Liver (tissue), 3 donors: ENCODE measurements around the gene ATP5F1D.

Experiments
- FOXA1 ChIP-seq: IDR thresholded peaks from 2 replicates; pipeline ENCODE4 v1.6.1; 2016; ENCODE audit warnings: antibody characterized with exemption
- JUND ChIP-seq, 2 donors: IDR thresholded peaks; 2 replicates each; pipeline ENCODE4 v1.6.1; 2016; ENCODE audit warnings: antibody characterized with exemption in 2 of 2
- RAD21 ChIP-seq, 2 donors: IDR thresholded peaks; 2 replicates each; pipeline ENCODE4 v1.6.1; 2016; ENCODE audit warnings: antibody characterized with exemption in 2 of 2, mild to moderate bottlenecking in 2 of 2
- YY1 ChIP-seq: IDR thresholded peaks from 2 replicates; pipeline ENCODE4 v1.6.1; 2016; ENCODE audit warnings: antibody characterized with exemption, mild to moderate bottlenecking
- TF ChIP-seq, protein P1 (sequence below): fragments of 150-350 bp; IDR thresholded peaks from 2 replicates; pipeline ENCODE4 v1.5.1; 2017; ENCODE audit warnings: improper control_type of control experiment, low read depth, low read length; ENCODE audit not compliant: missing input control
- TF ChIP-seq, protein P2 (sequence below): IDR thresholded peaks from 2 replicates; pipeline ENCODE4 v1.6.1; 2016; ENCODE audit warnings: antibody characterized with exemption
- TF ChIP-seq, protein P3 (sequence below): IDR thresholded peaks from 2 replicates; pipeline ENCODE4 v1.6.1; 2016; ENCODE audit warnings: antibody characterized with exemption
- TF ChIP-seq, protein P4 (sequence below): IDR thresholded peaks from 2 replicates; pipeline ENCODE4 v1.6.1; 2016; ENCODE audit warnings: antibody characterized with exemption, mild to moderate bottlenecking
- TF ChIP-seq, protein P5 (sequence below): IDR thresholded peaks from 2 replicates; pipeline ENCODE4 v1.6.1; 2016; ENCODE audit warnings: antibody characterized with exemption
- donor health status: healthy.
- donor health status: healthy.

DNA sequence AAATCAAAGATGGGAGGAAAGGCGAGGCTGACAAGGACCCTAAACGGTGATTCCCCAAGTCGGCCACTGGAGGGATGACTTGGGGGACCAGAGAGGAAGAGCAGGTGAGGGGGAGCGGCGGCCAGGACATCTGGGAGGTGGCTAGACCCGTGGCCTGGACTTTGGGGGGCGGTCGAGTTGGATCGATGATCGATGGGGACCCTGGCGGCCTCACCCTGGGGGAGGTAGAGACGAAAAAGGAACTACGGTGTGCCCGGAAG is 19.9 kb downstream of the ATP5F1D start:
- TF ChIP-seq, protein P1, sequence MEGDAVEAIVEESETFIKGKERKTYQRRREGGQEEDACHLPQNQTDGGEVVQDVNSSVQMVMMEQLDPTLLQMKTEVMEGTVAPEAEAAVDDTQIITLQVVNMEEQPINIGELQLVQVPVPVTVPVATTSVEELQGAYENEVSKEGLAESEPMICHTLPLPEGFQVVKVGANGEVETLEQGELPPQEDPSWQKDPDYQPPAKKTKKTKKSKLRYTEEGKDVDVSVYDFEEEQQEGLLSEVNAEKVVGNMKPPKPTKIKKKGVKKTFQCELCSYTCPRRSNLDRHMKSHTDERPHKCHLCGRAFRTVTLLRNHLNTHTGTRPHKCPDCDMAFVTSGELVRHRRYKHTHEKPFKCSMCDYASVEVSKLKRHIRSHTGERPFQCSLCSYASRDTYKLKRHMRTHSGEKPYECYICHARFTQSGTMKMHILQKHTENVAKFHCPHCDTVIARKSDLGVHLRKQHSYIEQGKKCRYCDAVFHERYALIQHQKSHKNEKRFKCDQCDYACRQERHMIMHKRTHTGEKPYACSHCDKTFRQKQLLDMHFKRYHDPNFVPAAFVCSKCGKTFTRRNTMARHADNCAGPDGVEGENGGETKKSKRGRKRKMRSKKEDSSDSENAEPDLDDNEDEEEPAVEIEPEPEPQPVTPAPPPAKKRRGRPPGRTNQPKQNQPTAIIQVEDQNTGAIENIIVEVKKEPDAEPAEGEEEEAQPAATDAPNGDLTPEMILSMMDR: peak; percentile 12
- TF ChIP-seq, protein P2, sequence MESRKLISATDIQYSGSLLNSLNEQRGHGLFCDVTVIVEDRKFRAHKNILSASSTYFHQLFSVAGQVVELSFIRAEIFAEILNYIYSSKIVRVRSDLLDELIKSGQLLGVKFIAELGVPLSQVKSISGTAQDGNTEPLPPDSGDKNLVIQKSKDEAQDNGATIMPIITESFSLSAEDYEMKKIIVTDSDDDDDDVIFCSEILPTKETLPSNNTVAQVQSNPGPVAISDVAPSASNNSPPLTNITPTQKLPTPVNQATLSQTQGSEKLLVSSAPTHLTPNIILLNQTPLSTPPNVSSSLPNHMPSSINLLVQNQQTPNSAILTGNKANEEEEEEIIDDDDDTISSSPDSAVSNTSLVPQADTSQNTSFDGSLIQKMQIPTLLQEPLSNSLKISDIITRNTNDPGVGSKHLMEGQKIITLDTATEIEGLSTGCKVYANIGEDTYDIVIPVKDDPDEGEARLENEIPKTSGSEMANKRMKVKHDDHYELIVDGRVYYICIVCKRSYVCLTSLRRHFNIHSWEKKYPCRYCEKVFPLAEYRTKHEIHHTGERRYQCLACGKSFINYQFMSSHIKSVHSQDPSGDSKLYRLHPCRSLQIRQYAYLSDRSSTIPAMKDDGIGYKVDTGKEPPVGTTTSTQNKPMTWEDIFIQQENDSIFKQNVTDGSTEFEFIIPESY: no peak
- TF ChIP-seq YY1 (no peak), FOXA1 (no peak), JUND (IDR thresholded peaks at IDR 0.05) (no peak), RAD21 (IDR thresholded peaks at IDR 0.05) (no peak)
- TF ChIP-seq, protein P3, sequence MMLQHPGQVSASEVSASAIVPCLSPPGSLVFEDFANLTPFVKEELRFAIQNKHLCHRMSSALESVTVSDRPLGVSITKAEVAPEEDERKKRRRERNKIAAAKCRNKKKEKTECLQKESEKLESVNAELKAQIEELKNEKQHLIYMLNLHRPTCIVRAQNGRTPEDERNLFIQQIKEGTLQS: no peak
- TF ChIP-seq, protein P4, sequence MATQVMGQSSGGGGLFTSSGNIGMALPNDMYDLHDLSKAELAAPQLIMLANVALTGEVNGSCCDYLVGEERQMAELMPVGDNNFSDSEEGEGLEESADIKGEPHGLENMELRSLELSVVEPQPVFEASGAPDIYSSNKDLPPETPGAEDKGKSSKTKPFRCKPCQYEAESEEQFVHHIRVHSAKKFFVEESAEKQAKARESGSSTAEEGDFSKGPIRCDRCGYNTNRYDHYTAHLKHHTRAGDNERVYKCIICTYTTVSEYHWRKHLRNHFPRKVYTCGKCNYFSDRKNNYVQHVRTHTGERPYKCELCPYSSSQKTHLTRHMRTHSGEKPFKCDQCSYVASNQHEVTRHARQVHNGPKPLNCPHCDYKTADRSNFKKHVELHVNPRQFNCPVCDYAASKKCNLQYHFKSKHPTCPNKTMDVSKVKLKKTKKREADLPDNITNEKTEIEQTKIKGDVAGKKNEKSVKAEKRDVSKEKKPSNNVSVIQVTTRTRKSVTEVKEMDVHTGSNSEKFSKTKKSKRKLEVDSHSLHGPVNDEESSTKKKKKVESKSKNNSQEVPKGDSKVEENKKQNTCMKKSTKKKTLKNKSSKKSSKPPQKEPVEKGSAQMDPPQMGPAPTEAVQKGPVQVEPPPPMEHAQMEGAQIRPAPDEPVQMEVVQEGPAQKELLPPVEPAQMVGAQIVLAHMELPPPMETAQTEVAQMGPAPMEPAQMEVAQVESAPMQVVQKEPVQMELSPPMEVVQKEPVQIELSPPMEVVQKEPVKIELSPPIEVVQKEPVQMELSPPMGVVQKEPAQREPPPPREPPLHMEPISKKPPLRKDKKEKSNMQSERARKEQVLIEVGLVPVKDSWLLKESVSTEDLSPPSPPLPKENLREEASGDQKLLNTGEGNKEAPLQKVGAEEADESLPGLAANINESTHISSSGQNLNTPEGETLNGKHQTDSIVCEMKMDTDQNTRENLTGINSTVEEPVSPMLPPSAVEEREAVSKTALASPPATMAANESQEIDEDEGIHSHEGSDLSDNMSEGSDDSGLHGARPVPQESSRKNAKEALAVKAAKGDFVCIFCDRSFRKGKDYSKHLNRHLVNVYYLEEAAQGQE: no peak
- TF ChIP-seq, protein P5, sequence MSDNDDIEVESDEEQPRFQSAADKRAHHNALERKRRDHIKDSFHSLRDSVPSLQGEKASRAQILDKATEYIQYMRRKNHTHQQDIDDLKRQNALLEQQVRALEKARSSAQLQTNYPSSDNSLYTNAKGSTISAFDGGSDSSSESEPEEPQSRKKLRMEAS: no peak
